K562 (cell line): ENCODE measurements around the gene SMG6. TPM values are rescaled to one million over a fixed set of nuclear protein-coding genes. Genes with fewer than 3 reads are reported as not detected.

Experiments used
- CHD1 ChIP-seq: fragments of 200-600 bp; sonication (generic); IDR thresholded peaks from one replicate; pipeline ENCODE4 v1.6.1; 2012; ENCODE audit warnings: mild to moderate bottlenecking, moderate library complexity, low read length, inconsistent platforms
- CREB1 ChIP-seq, 2 experiments: sonication (generic) in 1 of 2; formaldehyde crosslinking in 1 of 2; IDR thresholded peaks; 2 replicates each; pipeline versions ENCODE4 v1.6.1 to v1.8.0; 2012 to 2022; ENCODE audit warnings: inconsistent platforms in 1 of 2, mild to moderate bottlenecking in 1 of 2, missing genetic modification reagents in 1 of 2, moderate library complexity in 1 of 2
- ELF4 ChIP-seq: fragments of 450-650 bp; formaldehyde crosslinking; IDR thresholded peaks from 2 replicates; pipeline ENCODE4 v1.4.0; 2022; ENCODE audit warnings: missing genetic modification characterization
- HNRNPUL1 ChIP-seq: fragments of 200-400 bp; formaldehyde crosslinking; IDR thresholded peaks from 2 replicates; pipeline ENCODE4 v1.6.1; 2017; ENCODE audit warnings: low read length
- MNT ChIP-seq, 2 experiments: fragments of 450-650 bp; conservative IDR thresholded peaks; 2 replicates each; pipeline ENCODE4 v1.6.1; 2017; ENCODE audit warnings: mild to moderate bottlenecking in 2 of 2, moderate library complexity in 2 of 2
- NFYB ChIP-seq: IDR thresholded peaks from 2 replicates; pipeline ENCODE4 v1.6.1; 2011; ENCODE audit warnings: mild to moderate bottlenecking, moderate library complexity; ENCODE audit not compliant: insufficient read length; ENCODE audit errors: extremely low read depth
- RAD51 ChIP-seq: fragments of 450-650 bp; IDR thresholded peaks from 2 replicates; pipeline ENCODE4 v1.7.1; 2016; ENCODE audit warnings: low read depth, mild to moderate bottlenecking, borderline replicate concordance
- XRCC5 ChIP-seq: fragments of 200-400 bp; formaldehyde crosslinking; IDR thresholded peaks from 2 replicates; pipeline ENCODE4 v1.6.1; 2017; ENCODE audit warnings: low read depth, mild to moderate bottlenecking, low read length
- ZBTB1 ChIP-seq: sonication (generic); formaldehyde crosslinking; IDR thresholded peaks from 2 replicates; pipeline ENCODE4 v1.8.1; 2023; ENCODE audit warnings: missing genetic modification reagents, low read depth, mild to moderate bottlenecking, borderline replicate concordance
- ZBTB2 ChIP-seq: fragments of 450-650 bp; IDR thresholded peaks from 2 replicates; pipeline ENCODE4 v1.6.1; 2016; ENCODE audit warnings: antibody characterized with exemption
- ZBTB40 ChIP-seq, 2 experiments: fragments of 450-650 bp in 1 of 2; sonication (generic) in 1 of 2; formaldehyde crosslinking in 1 of 2; IDR thresholded peaks; 2 replicates each; pipeline versions ENCODE4 v1.7.1 to v1.9.0; 2016 to 2022; ENCODE audit warnings: inconsistent platforms in 1 of 2, mild to moderate bottlenecking in 1 of 2, missing genetic modification reagents in 1 of 2
- ZNF184 ChIP-seq: sonication (generic); formaldehyde crosslinking; IDR thresholded peaks from 2 replicates; pipeline ENCODE4 v1.5.0; 2020; ENCODE audit warnings: missing genetic modification reagents
- ZNF551 ChIP-seq: fragments of 250-450 bp; sonication (Bioruptor Pico); IDR thresholded peaks from 2 replicates; pipeline ENCODE4 v1.5.0; 2021; ENCODE audit warnings: mild to moderate bottlenecking, moderate library complexity
- ZNF589 ChIP-seq: fragments of 200-800 bp; sonication (Bioruptor generic); IDR thresholded peaks from 2 replicates; pipeline ENCODE4 v1.6.1; 2016; ENCODE audit warnings: low read depth, missing genetic modification characterization, missing compliant biosample characterization
- ZSCAN29 ChIP-seq: fragments of 450-650 bp; IDR thresholded peaks from 2 replicates; pipeline ENCODE4 v1.6.1; 2017
- polyA plus RNA-seq, 8 experiments: library from polyadenylated mRNA; depleted of rRNA in 4 of 8; stranded (reverse) in 5 of 8; unstranded in 3 of 8; fragments of >200 nt; fragmentation: Nextera tagmentation in 2 of 8; fragmentation: Illumina TruSeq in 1 of 8; extraction: Ambion mirVana in 2 of 8; extraction: Trizol in 1 of 8; gene quantifications; 2 replicates each; pipeline versions ENCODE4 v1.2.1 to v1.2.3, GENCODE V29; 2011 to 2014; ENCODE audit warnings: inconsistent platforms in 1 of 8, missing spikeins in 1 of 8
- total RNA-seq, 7 experiments: library from RNA; depleted of rRNA in 6 of 7; stranded (reverse); fragments of >200 nt in 6 of 7; fragmentation: Illumina TruSeq in 2 of 7; extraction: Trizol in 2 of 7; gene quantifications; 2 replicates each; pipeline versions ENCODE4 v1.2.1 to v1.2.3, GENCODE V29; 2011 to 2021; ENCODE audit warnings: low replicate concordance in 1 of 7

The SMG6 gene
- total and polyA plus RNA-seq, 9 of the 15 experiments (the other 6 are each of a cell fraction or from before 2014, with no cell fraction given): 0.44 to 13.9 (median 6.0) TPM

GRCh38 chr17:2050300-2051060 is 253.1 kb downstream of the SMG6 start (continued):
- TF ChIP-seq MNT (conservative IDR thresholded peaks at IDR 0.05): peak; percentile 45 to 78; a peak in 3 of 4 replicates
- no peak for TF ChIP-seq RAD51
- no peak for TF ChIP-seq ZBTB1 (CRISPR knock-in tag)
- TF ChIP-seq CHD1: no peak
- no peak for TF ChIP-seq XRCC5
- no peak for TF ChIP-seq ZBTB2
- TF ChIP-seq ZNF589 (CRISPR knock-in tag): peak; percentile 38; the same call in 1 of the 2 replicates
- peak; percentile 89 for TF ChIP-seq CREB1 (IDR thresholded peaks at IDR 0.05)
- peak; percentile 90 for TF ChIP-seq CREB1 (CRISPR knock-in tag; IDR thresholded peaks at IDR 0.05)
- no peak for TF ChIP-seq ZSCAN29
- TF ChIP-seq ZNF184 (CRISPR knock-in tag): no peak
- no peak for TF ChIP-seq NFYB
- TF ChIP-seq ZBTB40 (IDR thresholded peaks at IDR 0.05): 0 out of 2 replicates have a peak, but pooled peaks have one; percentile 35
- no peak for TF ChIP-seq ZBTB40 (CRISPR knock-in tag; IDR thresholded peaks at IDR 0.05)
- TF ChIP-seq HNRNPUL1: no peak
- no peak for TF ChIP-seq ZNF551 (CRISPR knock-in tag)
- no peak for TF ChIP-seq ELF4 (CRISPR knock-in tag)
